MM.1S (cell line): Measurements from ENCODE around the gene APBB2.

Experiments used
- DNase-seq: peaks from one replicate; pipeline ENCODE4 v3.0.0-alpha.2; 2015
- H2AFZ ChIP-seq: fragments of 300-600 bp; sonication (generic); 2 replicates; pipeline ENCODE4 v1.6.0; 2016; ENCODE audit warnings: antibody characterized with exemption, low read length
- H3F3A ChIP-seq: fragments of 300-600 bp; sonication (generic); 2 replicates; pipeline ENCODE4 v1.6.1; 2016; ENCODE audit warnings: mild to moderate bottlenecking, antibody characterized with exemption, low read length, moderate library complexity, mixed read lengths; ENCODE audit not compliant: insufficient read depth
- H3K27ac ChIP-seq: fragments of 300-600 bp; sonication (generic); 2 replicates; pipeline ENCODE4 v1.5.1; 2016; ENCODE audit warnings: mild to moderate bottlenecking, low read length
- H3K27me3 ChIP-seq: fragments of 300-600 bp; sonication (generic); replicated peaks from 2 replicates; pipeline ENCODE4 v1.6.0; 2016; ENCODE audit warnings: low read length; ENCODE audit not compliant: insufficient read depth
- H3K36me3 ChIP-seq: fragments of 300-600 bp; sonication (generic); replicated peaks from 2 replicates; pipeline ENCODE4 v1.6.1; 2016; ENCODE audit warnings: mild to moderate bottlenecking, low read length, mixed read lengths; ENCODE audit not compliant: insufficient read depth
- H3K4me1 ChIP-seq: fragments of 300-600 bp; sonication (generic); 2 replicates; pipeline ENCODE4 v1.6.1; 2016; ENCODE audit warnings: low read length, mixed read lengths
- H3K4me2 ChIP-seq: fragments of 300-600 bp; sonication (generic); 2 replicates; pipeline ENCODE4 v1.6.0; 2016; ENCODE audit warnings: low read depth, low read length
- H3K4me3 ChIP-seq: fragments of 300-600 bp; sonication (generic); 2 replicates; pipeline ENCODE4 v1.5.1; 2016; ENCODE audit warnings: low read length, mixed read lengths
- H3K79me2 ChIP-seq: fragments of 300-600 bp; sonication (generic); 2 replicates; pipeline ENCODE4 v1.6.1; 2016; ENCODE audit warnings: mixed run types, low read length, mixed read lengths
- H3K9ac ChIP-seq: fragments of 300-600 bp; sonication (generic); 2 replicates; pipeline ENCODE4 v1.6.1; 2016; ENCODE audit warnings: low read length, mixed read lengths
- H3K9me2 ChIP-seq: fragments of 300-600 bp; sonication (generic); replicated peaks from 2 replicates; pipeline ENCODE4 v1.6.1; 2016; ENCODE audit warnings: mild to moderate bottlenecking, low read length, mixed read lengths; ENCODE audit not compliant: insufficient read depth
- H3K9me3 ChIP-seq: fragments of 300-600 bp; sonication (generic); replicated peaks from 2 replicates; pipeline ENCODE4 v1.6.1; 2016; ENCODE audit warnings: mild to moderate bottlenecking, low read length, mixed read lengths; ENCODE audit not compliant: insufficient read depth
- H4K20me1 ChIP-seq: fragments of 300-600 bp; sonication (generic); 2 replicates; pipeline ENCODE4 v1.6.1; 2016; ENCODE audit warnings: mild to moderate bottlenecking, low read length, moderate library complexity, mixed read lengths; ENCODE audit not compliant: insufficient read depth
- EZH2 ChIP-seq: fragments of 300-600 bp; sonication (generic); optimal IDR thresholded peaks from 2 replicates; pipeline ENCODE3; 2017; ENCODE audit warnings: low read depth, mild to moderate bottlenecking, antibody characterized with exemption, low read length, mixed read lengths
- EZH2phosphoT487 ChIP-seq: fragments of 300-600 bp; sonication (generic); IDR thresholded peaks from 2 replicates; pipeline ENCODE4 v1.6.1; 2018; ENCODE audit warnings: antibody characterized with exemption, low read length
- TF ChIP-seq, protein P1 (sequence below): fragments of 300-600 bp; sonication (generic); IDR thresholded peaks from 2 replicates; pipeline ENCODE4 v1.5.1; 2016; ENCODE audit warnings: antibody characterized with exemption, low read length, mixed read lengths

The APBB2 gene

GRCh38 chr4:41009411-41009810 is 204.9 kb downstream of the APBB2 start:
- Histone ChIP-seq H3K79me2 (no peaks in the 10 kb centered on the region), H3K4me1 (no peaks in the 10 kb centered on the region), H3K27ac (no peak overlapping the region)

GRCh38 chr4:41006141-41006540 is 208.2 kb downstream of the APBB2 start:
- Histone ChIP-seq H3K36me3 (no peaks in the 10 kb centered on the region), H3K4me1 (no peaks in the 10 kb centered on the region), H3F3A (no peaks in the 10 kb centered on the region), H3K9ac (no peak overlapping the region), H2AFZ (no peak overlapping the region), H3K9me3 (no peaks in the 10 kb centered on the region), H3K27me3 (no peaks in the 10 kb centered on the region), H4K20me1 (no peaks in the 10 kb centered on the region), H3K9me2 (no peaks in the 10 kb centered on the region), H3K79me2 (no peaks in the 10 kb centered on the region), H3K4me3 (no peak overlapping the region), H3K27ac (no peak overlapping the region), H3K4me2 (no peak overlapping the region)
- TF ChIP-seq EZH2 (no peak), EZH2phosphoT487 (no peak)
- TF ChIP-seq, protein P1, sequence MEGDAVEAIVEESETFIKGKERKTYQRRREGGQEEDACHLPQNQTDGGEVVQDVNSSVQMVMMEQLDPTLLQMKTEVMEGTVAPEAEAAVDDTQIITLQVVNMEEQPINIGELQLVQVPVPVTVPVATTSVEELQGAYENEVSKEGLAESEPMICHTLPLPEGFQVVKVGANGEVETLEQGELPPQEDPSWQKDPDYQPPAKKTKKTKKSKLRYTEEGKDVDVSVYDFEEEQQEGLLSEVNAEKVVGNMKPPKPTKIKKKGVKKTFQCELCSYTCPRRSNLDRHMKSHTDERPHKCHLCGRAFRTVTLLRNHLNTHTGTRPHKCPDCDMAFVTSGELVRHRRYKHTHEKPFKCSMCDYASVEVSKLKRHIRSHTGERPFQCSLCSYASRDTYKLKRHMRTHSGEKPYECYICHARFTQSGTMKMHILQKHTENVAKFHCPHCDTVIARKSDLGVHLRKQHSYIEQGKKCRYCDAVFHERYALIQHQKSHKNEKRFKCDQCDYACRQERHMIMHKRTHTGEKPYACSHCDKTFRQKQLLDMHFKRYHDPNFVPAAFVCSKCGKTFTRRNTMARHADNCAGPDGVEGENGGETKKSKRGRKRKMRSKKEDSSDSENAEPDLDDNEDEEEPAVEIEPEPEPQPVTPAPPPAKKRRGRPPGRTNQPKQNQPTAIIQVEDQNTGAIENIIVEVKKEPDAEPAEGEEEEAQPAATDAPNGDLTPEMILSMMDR, result no peak
- no peak for DNase-seq

More at GRCh38 chr4:41009411-41009810, 204.9 kb downstream of the APBB2 start:
- H3F3A ChIP-seq, result no peaks in the 10 kb centered on the region
- no peaks in the 10 kb centered on the region for H4K20me1 ChIP-seq
- no peak overlapping the region for H3K4me2 ChIP-seq
- H3K36me3 ChIP-seq, result no peaks in the 10 kb centered on the region
- TF ChIP-seq, protein P1, result no peak
- TF ChIP-seq EZH2phosphoT487 (no peak), EZH2 (no peak)
- H3K9me3 ChIP-seq, result no peaks in the 10 kb centered on the region
- H3K4me3 ChIP-seq, result no peak overlapping the region
- no peak overlapping the region for H2AFZ ChIP-seq
- no peak overlapping the region for H3K9ac ChIP-seq
- no peaks in the 10 kb centered on the region for H3K9me2 ChIP-seq
- H3K27me3 ChIP-seq, result no peaks in the 10 kb centered on the region
- no peak for DNase-seq

DNA sequence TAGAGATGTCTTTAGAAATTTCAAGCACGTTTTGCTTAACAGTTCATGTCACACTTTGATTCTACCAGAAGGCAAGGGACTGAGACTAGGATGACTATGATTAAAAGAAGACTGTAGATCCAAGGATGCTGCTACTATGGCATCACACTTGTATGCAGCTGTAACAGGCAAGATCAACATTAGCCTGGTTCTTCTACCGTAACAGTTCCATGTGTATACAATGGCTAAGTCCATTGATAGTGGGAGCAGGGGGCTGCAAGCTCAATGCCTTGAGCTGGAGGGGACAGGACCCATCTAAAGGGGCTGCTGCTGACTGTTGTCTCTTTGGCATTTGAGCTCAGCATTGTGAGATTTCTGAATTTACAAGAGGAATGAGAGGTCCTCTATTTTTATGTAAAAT is 212.0 kb downstream of the APBB2 start:
- Histone ChIP-seq H3K36me3 (no peaks in the 10 kb centered on the region), H3K9me2 (no peaks in the 10 kb centered on the region), H3K27ac (no peak overlapping the region), H3K4me2 (no peak overlapping the region), H3K79me2 (no peaks in the 10 kb centered on the region), H3F3A (no peaks in the 10 kb centered on the region), H3K9me3 (no peaks in the 10 kb centered on the region), H3K27me3 (no peaks in the 10 kb centered on the region), H2AFZ (no peak overlapping the region), H3K4me1 (no peaks in the 10 kb centered on the region), H3K4me3 (no peak overlapping the region), H4K20me1 (no peaks in the 10 kb centered on the region), H3K9ac (no peak overlapping the region)
- TF ChIP-seq EZH2, result no peak
- no peak for TF ChIP-seq EZH2phosphoT487
- TF ChIP-seq, protein P1, result no peak
- no peak for DNase-seq
